ENCODE data around the gene WWOX.

Gene WWOX

DNA sequence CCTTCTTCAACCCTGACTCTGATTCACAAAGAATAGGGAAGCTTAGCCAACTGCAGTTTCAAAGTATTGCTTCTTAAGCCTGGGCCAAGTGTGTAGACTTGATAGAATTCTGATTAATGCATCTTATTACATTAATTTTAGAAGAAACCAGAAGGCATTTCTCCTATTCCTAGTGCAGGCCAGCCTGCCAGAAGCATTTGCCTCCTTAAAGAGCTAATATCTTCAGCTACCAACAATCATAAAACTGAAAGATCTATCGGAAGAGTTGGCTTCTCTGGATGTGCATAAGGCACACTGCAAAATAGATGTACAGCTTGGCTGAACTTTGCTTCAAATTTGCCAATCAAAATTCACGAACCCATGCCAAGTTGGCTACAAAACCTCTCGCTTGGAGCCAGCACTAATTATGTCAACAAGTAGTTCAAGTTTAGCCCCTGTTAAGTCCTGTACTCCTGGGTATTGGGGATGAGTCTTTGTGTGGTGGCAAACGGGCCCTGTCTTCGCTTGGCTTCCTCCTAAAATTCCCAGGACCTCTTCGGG is 717.8 kb downstream of the WWOX start:
- H3K36me3 ChIP-seq: no peaks in the 10 kb centered on the region
- intact Hi-C loops (cut with DNase I; ENCODE audit: low total_unique reads): no loop called here
- no peaks in the 10 kb centered on the region for H3K27me3 ChIP-seq
- TF ChIP-seq, protein P1, sequence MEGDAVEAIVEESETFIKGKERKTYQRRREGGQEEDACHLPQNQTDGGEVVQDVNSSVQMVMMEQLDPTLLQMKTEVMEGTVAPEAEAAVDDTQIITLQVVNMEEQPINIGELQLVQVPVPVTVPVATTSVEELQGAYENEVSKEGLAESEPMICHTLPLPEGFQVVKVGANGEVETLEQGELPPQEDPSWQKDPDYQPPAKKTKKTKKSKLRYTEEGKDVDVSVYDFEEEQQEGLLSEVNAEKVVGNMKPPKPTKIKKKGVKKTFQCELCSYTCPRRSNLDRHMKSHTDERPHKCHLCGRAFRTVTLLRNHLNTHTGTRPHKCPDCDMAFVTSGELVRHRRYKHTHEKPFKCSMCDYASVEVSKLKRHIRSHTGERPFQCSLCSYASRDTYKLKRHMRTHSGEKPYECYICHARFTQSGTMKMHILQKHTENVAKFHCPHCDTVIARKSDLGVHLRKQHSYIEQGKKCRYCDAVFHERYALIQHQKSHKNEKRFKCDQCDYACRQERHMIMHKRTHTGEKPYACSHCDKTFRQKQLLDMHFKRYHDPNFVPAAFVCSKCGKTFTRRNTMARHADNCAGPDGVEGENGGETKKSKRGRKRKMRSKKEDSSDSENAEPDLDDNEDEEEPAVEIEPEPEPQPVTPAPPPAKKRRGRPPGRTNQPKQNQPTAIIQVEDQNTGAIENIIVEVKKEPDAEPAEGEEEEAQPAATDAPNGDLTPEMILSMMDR (IDR thresholded peaks at IDR 0.05): no peak
- DNase-seq: no peak
- H3K4me3 ChIP-seq: no peak overlapping the region
- peak overlapping the region in 1 of 2 donors; percentile 68 for H3K27ac ChIP-seq
- H3K9me3 ChIP-seq: no peaks in the 10 kb centered on the region
- peaks cover 0 to 39% (median 24%) of the 10 kb centered on the region in 4 donors for H3K4me1 ChIP-seq

DNA sequence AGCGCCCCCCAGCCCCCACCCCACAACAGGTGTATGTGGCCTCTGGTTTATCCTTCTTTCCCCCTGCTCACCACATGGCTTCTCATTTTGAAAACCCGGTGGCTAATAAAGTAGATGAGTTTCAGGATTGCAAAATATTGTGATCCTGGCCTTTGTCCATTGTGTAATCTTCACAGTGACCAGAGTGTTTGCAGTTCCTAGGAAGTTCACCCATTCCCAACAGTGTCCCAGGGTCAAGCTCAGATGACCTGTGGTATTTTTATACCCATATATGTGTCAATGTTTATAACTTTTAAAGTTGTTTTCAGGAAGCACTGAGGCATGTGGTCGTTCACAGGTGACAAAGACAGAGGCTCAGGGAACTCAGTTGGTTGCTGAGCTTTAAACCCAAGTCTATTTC is 721.9 kb downstream of the WWOX start:
- H3K4me3 ChIP-seq: no peak overlapping the region
- TF ChIP-seq, protein P1 (IDR thresholded peaks at IDR 0.05): no peak
- no peaks in the 10 kb centered on the region for H3K9me3 ChIP-seq
- intact Hi-C loops (cut with DNase I; ENCODE audit: low total_unique reads): no loop called here
- H3K27ac ChIP-seq: no peak overlapping the region
- H3K4me1 ChIP-seq: peaks cover 0 to 23% (median 19%) of the 10 kb centered on the region in 4 donors
- H3K27me3 ChIP-seq: no peaks in the 10 kb centered on the region
- no peak for DNase-seq
- H3K36me3 ChIP-seq: no peaks in the 10 kb centered on the region

DNA sequence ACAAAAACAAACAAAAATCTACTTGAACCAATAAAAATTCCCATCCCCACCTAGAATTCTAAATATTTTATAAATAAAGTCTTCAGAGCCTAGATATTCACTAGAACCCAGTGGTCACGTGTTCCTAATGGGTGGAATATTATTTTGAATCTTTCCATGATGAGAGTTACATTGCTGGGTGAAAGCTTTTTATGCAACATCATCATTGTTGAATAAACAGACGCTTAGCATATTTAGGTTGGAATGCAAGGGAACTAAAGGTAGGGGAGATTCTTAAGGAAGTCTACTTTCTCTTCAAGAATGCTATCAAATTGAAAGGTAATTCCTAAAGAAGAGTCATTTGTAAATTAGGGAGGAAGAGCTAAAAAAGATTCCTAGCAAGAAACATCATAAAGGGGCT is 723.1 kb downstream of the WWOX start:
- TF ChIP-seq, protein P1 (IDR thresholded peaks at IDR 0.05): no peak
- DNase-seq: no peak
- no peaks in the 10 kb centered on the region for H3K27me3 ChIP-seq
- no peaks in the 10 kb centered on the region for H3K9me3 ChIP-seq
- H3K27ac ChIP-seq: no peak overlapping the region
- H3K4me1 ChIP-seq: peaks cover 0 to 11% (median 9%) of the 10 kb centered on the region in 4 donors
- no peaks in the 10 kb centered on the region for H3K36me3 ChIP-seq
- no peak overlapping the region for H3K4me3 ChIP-seq
- intact Hi-C loops (cut with DNase I; ENCODE audit: low total_unique reads): no loop called here

DNA sequence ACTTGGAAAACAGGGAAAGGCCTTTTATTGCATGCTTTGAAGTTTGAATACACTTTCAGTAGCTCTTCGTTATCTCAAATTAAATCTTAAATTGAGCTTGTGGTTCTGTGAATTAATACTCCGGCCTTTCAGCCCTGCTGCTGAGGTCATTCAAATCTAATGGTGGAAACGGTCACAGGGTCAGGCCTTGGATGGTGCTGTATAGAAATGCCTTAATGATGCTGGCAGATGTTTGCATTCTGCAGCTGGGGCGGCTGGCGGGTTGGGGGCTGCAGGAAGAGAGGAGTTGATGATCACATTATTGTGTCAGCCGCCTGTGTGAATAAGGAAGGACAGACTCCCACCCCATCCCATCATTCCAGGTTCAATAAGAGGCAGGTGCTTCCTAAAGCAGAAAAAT is 723.6 kb downstream of the WWOX start:
- H3K36me3 ChIP-seq: no peaks in the 10 kb centered on the region
- H3K27ac ChIP-seq: no peak overlapping the region
- TF ChIP-seq, protein P1 (IDR thresholded peaks at IDR 0.05): no peak
- peaks cover 0 to 6% (median 4%) of the 10 kb centered on the region in 4 donors for H3K4me1 ChIP-seq
- H3K9me3 ChIP-seq: no peaks in the 10 kb centered on the region
- no peak overlapping the region for H3K4me3 ChIP-seq
- no peak for DNase-seq
- intact Hi-C loops (cut with DNase I; ENCODE audit: low total_unique reads): no loop called here
- H3K27me3 ChIP-seq: no peaks in the 10 kb centered on the region

DNA sequence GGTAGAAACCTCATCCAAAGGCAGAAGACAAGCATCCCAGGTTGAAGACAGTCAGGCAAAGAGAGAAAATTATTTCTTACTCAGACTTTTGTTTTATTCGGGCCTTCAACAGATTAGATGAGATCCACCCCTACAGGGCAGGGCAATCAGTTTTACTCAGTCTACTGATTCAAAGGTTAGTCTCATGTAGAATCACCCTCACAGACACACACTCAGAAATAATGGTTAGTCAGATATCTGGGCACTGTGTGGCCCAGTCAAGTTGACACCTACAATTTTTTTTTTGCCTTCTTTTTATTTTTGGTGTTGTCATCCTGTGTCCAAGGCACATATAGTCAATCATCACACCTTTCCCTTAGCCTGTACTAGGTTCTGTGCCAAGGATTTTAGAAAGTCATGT is 729.8 kb downstream of the WWOX start:
- Histone ChIP-seq H3K9me3 (no peaks in the 10 kb centered on the region), H3K4me3 (no peak overlapping the region), H3K27ac (no peak overlapping the region), H3K36me3 (no peaks in the 10 kb centered on the region), H3K4me1 (no peaks in the 10 kb centered on the region), H3K27me3 (no peaks in the 10 kb centered on the region)
- no peak for DNase-seq
- TF ChIP-seq, protein P1 (IDR thresholded peaks at IDR 0.05): no peak
- intact Hi-C loops (cut with DNase I; ENCODE audit: low total_unique reads): no loop called here

DNA sequence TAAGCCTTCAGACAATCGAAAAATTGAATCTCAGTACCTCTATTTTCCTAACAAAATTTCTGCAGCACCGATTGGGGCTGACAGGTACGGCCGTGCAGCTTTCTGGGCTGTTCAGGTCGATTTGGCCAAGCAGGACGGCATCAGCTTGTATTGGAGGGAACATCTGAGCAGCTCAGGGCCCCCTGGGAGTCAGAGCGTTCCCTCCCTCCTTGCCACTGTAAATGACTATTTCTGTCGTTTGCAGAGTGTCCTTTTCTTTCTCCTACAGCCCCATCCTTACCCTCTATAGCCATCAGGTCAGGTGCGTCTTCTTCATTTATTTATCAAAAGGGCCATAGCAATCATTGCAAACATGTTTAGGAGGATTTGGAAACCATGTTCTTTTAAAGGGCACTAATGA is 731.1 kb downstream of the WWOX start:
- Histone ChIP-seq H3K9me3 (no peaks in the 10 kb centered on the region), H3K4me3 (no peak overlapping the region), H3K27ac (no peak overlapping the region), H3K36me3 (no peaks in the 10 kb centered on the region), H3K4me1 (no peaks in the 10 kb centered on the region), H3K27me3 (no peaks in the 10 kb centered on the region)
- no peak for DNase-seq
- intact Hi-C loops (cut with DNase I; ENCODE audit: low total_unique reads): no loop called here
- TF ChIP-seq, protein P1 (IDR thresholded peaks at IDR 0.05): no peak

Data from tibial artery (tissue), 4 donors.